NCI-H226 (cell line): ENCODE data around the gene SPEF2.

Experiments
- DNase-seq: peaks from one replicate; pipeline ENCODE4 v3.0.0-alpha.2; 2015

The SPEF2 gene

DNA sequence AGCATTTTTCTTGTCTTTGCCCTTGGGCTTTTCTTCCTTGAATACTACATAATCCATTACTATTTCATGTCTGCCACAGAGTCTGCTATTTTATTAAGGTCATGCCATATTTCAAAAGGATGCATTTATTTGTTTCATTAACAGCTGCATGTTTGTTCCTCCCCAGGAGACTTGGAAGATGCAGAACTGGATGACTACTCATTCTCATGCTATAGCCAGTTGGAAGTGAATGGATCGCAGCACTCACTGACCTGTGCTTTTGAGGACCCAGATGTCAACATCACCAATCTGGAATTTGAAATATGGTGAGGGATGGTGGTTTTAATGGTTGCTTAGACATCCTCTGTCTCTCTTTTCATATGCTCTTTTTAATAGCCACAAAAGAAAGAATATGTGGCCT, 243.0 kb downstream of the SPEF2 start:
- DNase-seq: peak; percentile 9

DNA sequence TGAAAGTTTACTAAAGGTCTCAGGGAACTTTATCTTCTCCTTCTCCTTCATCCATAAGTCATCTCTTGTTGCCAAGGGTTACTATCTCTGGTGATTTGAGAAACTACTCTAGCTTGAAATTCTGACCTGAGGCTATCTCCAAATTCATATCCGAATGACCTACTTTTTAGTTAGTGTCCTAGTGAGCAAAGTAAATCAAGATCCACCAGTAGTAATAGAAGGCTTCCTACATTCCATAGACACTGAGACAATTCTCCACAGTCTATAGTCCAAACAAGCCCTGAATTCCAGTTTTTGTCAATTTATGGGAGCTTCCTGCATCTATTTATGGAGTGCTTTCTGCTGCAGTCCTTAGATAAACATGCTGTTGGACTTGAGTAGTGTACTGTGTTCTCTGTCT, 244.1 kb downstream of the SPEF2 start:
- DNase-seq: peak; percentile 92

DNA sequence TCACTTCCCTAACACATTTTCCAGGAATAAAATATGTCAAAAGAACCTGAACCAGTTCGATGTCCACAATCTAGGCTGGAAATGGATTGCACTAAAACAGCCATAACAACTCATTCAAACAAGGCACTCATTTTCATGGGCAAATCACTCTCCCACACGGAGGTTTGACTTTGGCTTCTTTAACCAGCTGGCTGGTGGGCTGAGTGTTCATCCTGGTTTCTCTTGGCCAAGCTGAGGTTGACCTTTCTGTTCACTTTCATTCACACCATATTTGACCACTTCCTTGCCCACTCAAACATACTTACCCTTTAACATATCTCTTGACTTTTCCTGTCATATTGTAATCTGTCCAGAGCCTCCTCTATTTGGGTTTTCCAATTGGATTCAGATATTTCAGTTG, 244.5 kb downstream of the SPEF2 start:
- DNase-seq: no peak

DNA sequence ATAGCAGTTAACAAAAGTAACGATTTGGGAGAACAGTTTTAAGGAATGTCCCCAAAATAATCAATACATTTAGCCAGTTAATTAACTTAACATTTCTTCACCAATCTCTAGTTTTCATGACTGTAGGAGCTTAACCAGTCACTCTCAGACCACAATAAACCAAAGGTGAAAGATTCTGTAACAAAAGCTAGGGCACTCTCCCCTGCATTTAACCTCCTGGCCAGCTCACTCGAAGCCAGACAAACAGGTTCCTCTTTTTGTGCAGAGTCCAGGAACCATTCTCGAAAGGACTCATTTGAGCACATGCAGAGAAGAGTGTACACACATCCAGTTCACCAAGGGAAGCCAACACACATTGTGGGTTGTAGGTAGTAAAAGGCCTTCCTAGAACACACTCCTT, 245.5 kb downstream of the SPEF2 start:
- DNase-seq: no peak
